K562 (cell line): Measurements from ENCODE around the gene GOLT1A. TPM values are rescaled to one million over a fixed set of nuclear protein-coding genes. Genes with fewer than 3 reads are reported as not detected.

Experiments
- ATAC-seq: fragments of 200-7000 bp; cut with Tn5 transposase; 3 replicates; pipeline ENCODE4 v1.9.1; 2020; ENCODE audit warnings: moderate library complexity
- BruUV-seq: library from RNA; stranded (reverse); fragments of 400-500 nt; replicated peaks from 2 replicates; lab custom pipeline; 2021; lab: Mats Ljungman, UMichigan
- CTCF ChIA-PET: fragments of 300-600 bp; formaldehyde crosslinking; extraction: SDS; loops from one replicate; lab custom pipeline; 2021; ENCODE audit warnings: low intra/inter-chr PET ratio; lab: Yijun Ruan, JAX
- POLR2A ChIA-PET: fragments of 300-600, 350-650 bp; sonication (Branson Sonifier 250); formaldehyde crosslinking; extraction: SDS; loops from one replicate; lab custom pipeline; 2021; ENCODE audit warnings: antibody characterized with exemption, inconsistent platforms; lab: Yijun Ruan, JAX
- DNase-seq, 4 experiments: peaks; one replicate each; pipeline versions ENCODE4 v3.0.0 to v3.0.0-alpha.2; 2011 to 2018; ENCODE audit warnings: low spot score in 3 of 4, mixed read lengths in 3 of 4; ENCODE audit errors: extremely low read depth in 1 of 4
- FAIRE-seq: peaks from 2 replicates; lab custom pipeline; 2011; peaks lifted over from hg19 to GRCh38; lab: Jason Lieb, UNC
- H2AFZ ChIP-seq: 2 replicates; pipeline ENCODE4 v1.6.0; 2011; ENCODE audit warnings: low read depth, low read length, control low read depth, inconsistent platforms
- H3K27ac ChIP-seq: fragments of 200-600 bp; 3 replicates; pipeline ENCODE4 v1.8.0; 2011; ENCODE audit warnings: low read depth, mild to moderate bottlenecking, control low read depth, inconsistent platforms, low read length, moderate library complexity, mixed read lengths; ENCODE audit errors: extremely low read depth
- H3K27me3 ChIP-seq, 2 experiments: fragments of 300-600 bp in 1 of 2; 2 replicates in 1 of 2; 3 replicates in 1 of 2; pipeline versions ENCODE4 v1.6.0 to v1.8.0; 2011; ENCODE audit warnings: inconsistent platforms in 2 of 2, low read length in 2 of 2, mild to moderate bottlenecking in 1 of 2, mixed read lengths in 1 of 2, moderate library complexity in 1 of 2; ENCODE audit not compliant: control insufficient read depth in 2 of 2, insufficient read depth in 2 of 2
- H3K36me3 ChIP-seq: fragments of 300-600 bp; 3 replicates; pipeline ENCODE4 v1.8.0; 2011; ENCODE audit warnings: mild to moderate bottlenecking, low read length, inconsistent platforms; ENCODE audit not compliant: control insufficient read depth, insufficient read depth
- H3K4me1 ChIP-seq, 2 experiments: fragments of 200-600 bp in 1 of 2; replicated peaks in 1 of 2; 2 replicates in 1 of 2; 3 replicates in 1 of 2; pipeline versions ENCODE4 v1.5.1 to v1.8.0; 2011; ENCODE audit warnings: inconsistent platforms in 2 of 2, low read length in 2 of 2, mild to moderate bottlenecking in 1 of 2, mixed read lengths in 1 of 2, moderate library complexity in 1 of 2; ENCODE audit not compliant: control insufficient read depth in 2 of 2, insufficient read depth in 2 of 2
- H3K4me2 ChIP-seq: 2 replicates; pipeline ENCODE4 v1.6.1; 2011; ENCODE audit warnings: low read length, control low read depth, inconsistent platforms, mixed read lengths; ENCODE audit not compliant: insufficient read depth
- H3K4me3 ChIP-seq: fragments of 200-600 bp; sonication (generic), shearing (Covaris generic); 2 replicates; pipeline ENCODE4 v1.5.1; 2016; ENCODE audit warnings: control low read depth, inconsistent platforms
- H3K79me2 ChIP-seq: fragments of 200-600 bp; 3 replicates; pipeline ENCODE4 v1.8.0; 2011; ENCODE audit warnings: low read length, inconsistent platforms; ENCODE audit not compliant: control insufficient read depth, insufficient read depth
- H3K9ac ChIP-seq, 2 experiments: 2 replicates each; pipeline versions ENCODE4 v1.6.0 to v1.6.1; 2011; ENCODE audit warnings: low read depth in 2 of 2, low read length in 2 of 2, control low read depth in 1 of 2, inconsistent platforms in 1 of 2, mild to moderate bottlenecking in 1 of 2, mixed read lengths in 1 of 2; ENCODE audit not compliant: insufficient read depth in 1 of 2
- H3K9me1 ChIP-seq: one replicate; pipeline ENCODE4 v1.6.0; 2011; ENCODE audit warnings: inconsistent platforms, mild to moderate bottlenecking, low read length, moderate library complexity; ENCODE audit not compliant: control insufficient read depth, insufficient read depth
- H3K9me3 ChIP-seq: replicated peaks from 2 replicates; pipeline ENCODE4 v1.5.1; 2011; ENCODE audit warnings: low read depth, low read length, inconsistent platforms; ENCODE audit not compliant: control insufficient read depth, insufficient read depth
- H4K20me1 ChIP-seq: replicated peaks from 2 replicates; pipeline ENCODE4 v1.6.1; 2011; ENCODE audit warnings: low read length, inconsistent platforms, mixed read lengths; ENCODE audit not compliant: control insufficient read depth, insufficient read depth
- ARID1B ChIP-seq: fragments of 450-650 bp; IDR thresholded peaks from 2 replicates; pipeline ENCODE4 v1.6.1; 2016; ENCODE audit warnings: antibody characterized with exemption, mild to moderate bottlenecking, inconsistent platforms
- BCLAF1 ChIP-seq, 2 experiments: fragments of 450-650 bp in 1 of 2; IDR thresholded peaks; 2 replicates each; pipeline ENCODE4 v1.6.1; 2011 to 2017; ENCODE audit warnings: low read depth in 2 of 2, antibody characterized with exemption in 1 of 2, borderline replicate concordance in 1 of 2, low read length in 1 of 2, mild to moderate bottlenecking in 1 of 2, mixed read lengths in 1 of 2; ENCODE audit not compliant: control insufficient read depth in 1 of 2
- PTRF ChIP-seq: fragments of 450-650 bp; IDR thresholded peaks from 2 replicates; pipeline ENCODE4 v1.6.1; 2016; ENCODE audit warnings: mild to moderate bottlenecking, missing genetic modification characterization, missing compliant biosample characterization
- ZNF121 ChIP-seq: sonication (generic); formaldehyde crosslinking; conservative IDR thresholded peaks from 2 replicates; pipeline ENCODE4 v1.8.0; 2022; ENCODE audit warnings: missing genetic modification reagents
- ZNF445 ChIP-seq: fragments of 250-450 bp; sonication (Bioruptor Pico); IDR thresholded peaks from 2 replicates; pipeline ENCODE4 v1.4.0; 2020; ENCODE audit warnings: low read depth, mild to moderate bottlenecking, moderate library complexity
- WGBS: fragments of 100-300 bp; shearing (Covaris generic); methylation state at CpG from one replicate; pipeline ENCODE4 v1.1.6; 2016; ENCODE audit warnings: low coverage, mixed read lengths; ENCODE audit not compliant: insufficient coverage; ENCODE audit errors: missing lambda C conversion rate; 5-methylcytosine and 5-hydroxymethylcytosine counted together
- in situ Hi-C: fragments of 300-500 bp; cut with MboI; formaldehyde crosslinking; loops from 4 replicates; pipeline ENCODE4 v1.15.0; 2018; ENCODE audit warnings: inconsistent platforms, mixed read lengths
- intact Hi-C: fragments of 100-400 bp; cut with micrococcal nuclease; formaldehyde crosslinking; loops from 2 replicates; pipeline ENCODE4 v1.14.2; 2022
- polyA plus RNA-seq, 8 experiments: library from polyadenylated mRNA; depleted of rRNA in 4 of 8; stranded (reverse) in 5 of 8; unstranded in 3 of 8; fragments of >200 nt; fragmentation: Nextera tagmentation in 2 of 8; fragmentation: Illumina TruSeq in 1 of 8; extraction: Ambion mirVana in 2 of 8; extraction: Trizol in 1 of 8; gene quantifications; 2 replicates each; pipeline versions ENCODE4 v1.2.1 to v1.2.3, GENCODE V29; 2011 to 2014; ENCODE audit warnings: inconsistent platforms in 1 of 8, missing spikeins in 1 of 8
- total RNA-seq, 7 experiments: library from RNA; depleted of rRNA in 6 of 7; stranded (reverse); fragments of >200 nt in 6 of 7; fragmentation: Illumina TruSeq in 2 of 7; extraction: Trizol in 2 of 7; gene quantifications; 2 replicates each; pipeline versions ENCODE4 v1.2.1 to v1.2.3, GENCODE V29; 2011 to 2021; ENCODE audit warnings: low replicate concordance in 1 of 7
- TF ChIP-seq, protein P1 (sequence below): fragments of 450-650 bp; IDR thresholded peaks from 2 replicates; pipeline ENCODE4 v1.6.1; 2016; ENCODE audit warnings: antibody characterized with exemption
- TF ChIP-seq, protein P2 (sequence below): fragments of 450-650 bp; IDR thresholded peaks from 2 replicates; pipeline ENCODE4 v1.6.1; 2016; ENCODE audit warnings: mild to moderate bottlenecking

GOLT1A gene
- total and polyA plus RNA-seq, 9 of the 15 experiments (the other 6 are each of a cell fraction or from before 2014, with no cell fraction given), result not detected

DNA sequence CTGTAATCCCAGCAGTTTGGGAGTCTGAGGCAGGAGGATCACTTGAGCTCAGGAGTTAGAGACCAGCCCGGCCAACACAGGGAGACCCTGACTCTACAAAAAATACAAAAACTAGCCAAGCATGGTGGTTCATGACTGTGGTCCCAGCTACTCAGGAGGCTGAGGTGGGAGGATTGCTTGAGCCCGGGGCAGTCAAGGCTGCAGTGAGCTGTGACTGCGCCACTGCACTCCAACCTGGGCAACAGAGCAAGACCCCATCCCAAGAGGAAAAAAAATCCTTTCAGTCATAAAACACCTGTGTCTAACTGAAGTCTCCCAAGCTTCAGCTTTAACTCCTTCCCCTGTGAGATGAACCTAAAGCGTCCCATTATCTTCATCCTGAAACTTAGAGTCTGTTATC is 33.1 kb upstream of the GOLT1A start:
- no peak overlapping the region for H2AFZ ChIP-seq
- TF ChIP-seq, protein P1, sequence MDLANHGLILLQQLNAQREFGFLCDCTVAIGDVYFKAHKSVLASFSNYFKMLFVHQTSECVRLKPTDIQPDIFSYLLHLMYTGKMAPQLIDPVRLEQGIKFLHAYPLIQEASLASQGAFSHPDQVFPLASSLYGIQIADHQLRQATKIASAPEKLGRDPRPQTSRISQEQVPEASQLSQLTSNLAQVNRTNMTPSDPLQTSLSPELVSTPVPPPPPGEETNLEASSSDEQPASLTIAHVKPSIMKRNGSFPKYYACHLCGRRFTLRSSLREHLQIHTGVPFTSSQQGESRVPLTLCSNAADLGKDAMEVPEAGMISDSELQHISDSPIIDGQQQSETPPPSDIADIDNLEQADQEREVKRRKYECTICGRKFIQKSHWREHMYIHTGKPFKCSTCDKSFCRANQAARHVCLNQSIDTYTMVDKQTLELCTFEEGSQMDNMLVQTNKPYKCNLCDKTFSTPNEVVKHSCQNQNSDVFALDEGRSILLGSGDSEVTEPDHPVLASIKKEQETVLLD, result no peak
- peak; percentile 60 for TF ChIP-seq ZNF121 (CRISPR knock-in tag)
- TF ChIP-seq, all 486 proteins: peak for 1
- BruUV-seq, result no TSS peak
- no peaks in the 10 kb centered on the region for H3K9me3 ChIP-seq
- H3K4me1 ChIP-seq, result no peaks in the 10 kb centered on the region
- H3K4me2 ChIP-seq, result no peak overlapping the region
- no peaks in the 10 kb centered on the region for H3K36me3 ChIP-seq
- H3K9ac ChIP-seq, result no peak overlapping the region
- CTCF ChIA-PET, result no interaction called here
- DNase-seq (no peak), FAIRE-seq (no peak), ATAC-seq (no peak)
- no peak overlapping the region for H3K27ac ChIP-seq
- H3K4me3 ChIP-seq, result no peak overlapping the region
- H3K27me3 ChIP-seq, result peaks cover 48 to 88% of the 10 kb centered on the region in 2 experiments
- POLR2A ChIA-PET, result interaction anchor here (0.6 kb wide), 1 partner anchor 181 kb away, joined by 3 read pairs; no protein-coding TSS in a partner anchor
- in situ Hi-C loops (no loop called here), intact Hi-C loops (no loop called here)
- 0% methylated on average over 4 of the region's 4 CpGs for WGBS
- peaks cover 12% of the 10 kb centered on the region; the same call in 1 of the 2 replicates for H4K20me1 ChIP-seq
- H3K79me2 ChIP-seq, result no peaks in the 10 kb centered on the region
- H3K9me1 ChIP-seq, result no peaks in the 10 kb centered on the region

- no TSS peak for BruUV-seq
- in situ Hi-C loops (no loop called here), intact Hi-C loops (no loop called here)
- no peaks in the 10 kb centered on the region for H3K9me1 ChIP-seq
- WGBS, result 0% methylated on average over 10 of the region's 10 CpGs
- DNase-seq, result no peak
- no peaks in the 10 kb centered on the region for H3K4me1 ChIP-seq
- H4K20me1 ChIP-seq, result peaks cover 4% of the 10 kb centered on the region; the same call in 1 of the 2 replicates
- H3K9ac ChIP-seq, result no peak overlapping the region
- no peaks in the 10 kb centered on the region for H3K79me2 ChIP-seq
- no peak overlapping the region for H3K4me3 ChIP-seq
- peaks cover 18 to 51% of the 10 kb centered on the region in 2 experiments; a peak in 4 of 5 replicates for H3K27me3 ChIP-seq
- no peaks in the 10 kb centered on the region for H3K36me3 ChIP-seq
- ATAC-seq, result no peak
- ChIA-PET POLR2A (interaction anchor here (1.3 kb wide), 1 partner anchor 11 kb away, joined by 3 read pairs; no protein-coding TSS in a partner anchor), CTCF (no interaction called here)
- no peak overlapping the region for H3K4me2 ChIP-seq
- no peak overlapping the region for H2AFZ ChIP-seq
- FAIRE-seq, result no peak
- H3K9me3 ChIP-seq, result no peaks in the 10 kb centered on the region
- H3K27ac ChIP-seq, result no peak overlapping the region
- TF ChIP-seq, protein P2, sequence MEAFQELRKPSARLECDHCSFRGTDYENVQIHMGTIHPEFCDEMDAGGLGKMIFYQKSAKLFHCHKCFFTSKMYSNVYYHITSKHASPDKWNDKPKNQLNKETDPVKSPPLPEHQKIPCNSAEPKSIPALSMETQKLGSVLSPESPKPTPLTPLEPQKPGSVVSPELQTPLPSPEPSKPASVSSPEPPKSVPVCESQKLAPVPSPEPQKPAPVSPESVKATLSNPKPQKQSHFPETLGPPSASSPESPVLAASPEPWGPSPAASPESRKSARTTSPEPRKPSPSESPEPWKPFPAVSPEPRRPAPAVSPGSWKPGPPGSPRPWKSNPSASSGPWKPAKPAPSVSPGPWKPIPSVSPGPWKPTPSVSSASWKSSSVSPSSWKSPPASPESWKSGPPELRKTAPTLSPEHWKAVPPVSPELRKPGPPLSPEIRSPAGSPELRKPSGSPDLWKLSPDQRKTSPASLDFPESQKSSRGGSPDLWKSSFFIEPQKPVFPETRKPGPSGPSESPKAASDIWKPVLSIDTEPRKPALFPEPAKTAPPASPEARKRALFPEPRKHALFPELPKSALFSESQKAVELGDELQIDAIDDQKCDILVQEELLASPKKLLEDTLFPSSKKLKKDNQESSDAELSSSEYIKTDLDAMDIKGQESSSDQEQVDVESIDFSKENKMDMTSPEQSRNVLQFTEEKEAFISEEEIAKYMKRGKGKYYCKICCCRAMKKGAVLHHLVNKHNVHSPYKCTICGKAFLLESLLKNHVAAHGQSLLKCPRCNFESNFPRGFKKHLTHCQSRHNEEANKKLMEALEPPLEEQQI, result no peak
- TF ChIP-seq ARID1B (no peak), ZNF445 (CRISPR knock-in tag) (no peak), BCLAF1 (IDR thresholded peaks at IDR 0.05; ENCODE audit: borderline replicate concordance in 1 of 2, control insufficient read depth in 1 of 2, low read depth in 2 of 2, low read length in 1 of 2) (no peak), PTRF (tag) (no peak)
These were observed 29.1 kb upstream of the GOLT1A start for GRCh38 chr1:204242920-204243319.
